Epithelial cell of proximal tubule (primary cell): ENCODE results near the gene GRIA1. TPM values are rescaled to one million over a fixed set of nuclear protein-coding genes. Genes with fewer than 3 reads are reported as not detected.

Experiments
- DNase-seq: peaks from one replicate; pipeline ENCODE4 v3.0.0-alpha.2; 2011; ENCODE audit warnings: low read depth
- H3K4me3 ChIP-seq: 2 replicates; pipeline ENCODE4 v1.5.1; 2011; ENCODE audit warnings: low read depth, mild to moderate bottlenecking, low read length
- total RNA-seq: library from RNA; depleted of rRNA; stranded (reverse); fragments of >200 nt; gene quantifications from 2 replicates; pipeline ENCODE4 v1.2.3, GENCODE V29; 2015
- TF ChIP-seq, protein P1 (sequence below): conservative IDR thresholded peaks from 2 replicates; pipeline ENCODE4 v1.5.1; 2012; ENCODE audit warnings: low read depth, mild to moderate bottlenecking, low read length

The GRIA1 gene
- total RNA-seq, 1 donor from 2014 or later: not detected

DNA sequence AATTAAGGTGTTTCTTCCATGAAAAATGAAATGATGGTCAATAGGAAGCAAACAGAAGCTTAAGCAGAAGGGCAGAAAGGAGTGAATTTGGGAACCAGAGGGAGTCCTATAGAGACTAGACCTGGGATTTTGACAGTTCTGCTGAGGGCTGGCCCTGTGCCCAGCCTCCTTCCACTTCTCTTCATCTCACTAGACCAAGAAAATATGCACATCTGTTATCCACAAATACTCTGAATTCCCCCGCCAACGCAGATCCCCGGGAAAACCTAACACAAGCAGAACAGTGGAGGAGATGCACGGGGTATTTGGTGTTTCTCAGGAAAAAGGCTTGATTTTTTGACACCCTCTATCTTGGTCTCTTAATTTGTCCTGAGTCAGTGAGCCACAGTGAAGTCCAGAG lies 22.7 kb downstream of the GRIA1 start:
- no peak overlapping the region for H3K4me3 ChIP-seq
- DNase-seq: no peak
- TF ChIP-seq, protein P1, sequence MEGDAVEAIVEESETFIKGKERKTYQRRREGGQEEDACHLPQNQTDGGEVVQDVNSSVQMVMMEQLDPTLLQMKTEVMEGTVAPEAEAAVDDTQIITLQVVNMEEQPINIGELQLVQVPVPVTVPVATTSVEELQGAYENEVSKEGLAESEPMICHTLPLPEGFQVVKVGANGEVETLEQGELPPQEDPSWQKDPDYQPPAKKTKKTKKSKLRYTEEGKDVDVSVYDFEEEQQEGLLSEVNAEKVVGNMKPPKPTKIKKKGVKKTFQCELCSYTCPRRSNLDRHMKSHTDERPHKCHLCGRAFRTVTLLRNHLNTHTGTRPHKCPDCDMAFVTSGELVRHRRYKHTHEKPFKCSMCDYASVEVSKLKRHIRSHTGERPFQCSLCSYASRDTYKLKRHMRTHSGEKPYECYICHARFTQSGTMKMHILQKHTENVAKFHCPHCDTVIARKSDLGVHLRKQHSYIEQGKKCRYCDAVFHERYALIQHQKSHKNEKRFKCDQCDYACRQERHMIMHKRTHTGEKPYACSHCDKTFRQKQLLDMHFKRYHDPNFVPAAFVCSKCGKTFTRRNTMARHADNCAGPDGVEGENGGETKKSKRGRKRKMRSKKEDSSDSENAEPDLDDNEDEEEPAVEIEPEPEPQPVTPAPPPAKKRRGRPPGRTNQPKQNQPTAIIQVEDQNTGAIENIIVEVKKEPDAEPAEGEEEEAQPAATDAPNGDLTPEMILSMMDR: no peak

DNA sequence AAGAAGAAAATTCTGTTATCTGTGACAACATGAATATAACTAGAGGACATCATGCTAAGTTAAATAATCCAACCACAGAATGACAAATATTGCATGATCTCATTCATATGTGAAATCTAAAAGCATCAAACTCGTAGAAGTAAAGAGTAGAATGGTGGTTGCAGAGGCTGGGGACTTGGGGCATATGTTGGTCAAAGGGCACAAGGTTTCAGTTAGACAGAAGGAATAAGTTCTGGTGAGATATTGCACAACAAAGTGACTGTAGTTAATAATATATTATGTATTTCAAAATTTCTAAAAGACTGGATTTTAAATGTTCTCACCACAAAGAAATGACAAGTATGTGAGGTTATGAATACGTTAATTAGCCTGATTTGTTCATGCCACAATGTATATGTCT lies 24.8 kb downstream of the GRIA1 start:
- DNase-seq: no peak

DNA sequence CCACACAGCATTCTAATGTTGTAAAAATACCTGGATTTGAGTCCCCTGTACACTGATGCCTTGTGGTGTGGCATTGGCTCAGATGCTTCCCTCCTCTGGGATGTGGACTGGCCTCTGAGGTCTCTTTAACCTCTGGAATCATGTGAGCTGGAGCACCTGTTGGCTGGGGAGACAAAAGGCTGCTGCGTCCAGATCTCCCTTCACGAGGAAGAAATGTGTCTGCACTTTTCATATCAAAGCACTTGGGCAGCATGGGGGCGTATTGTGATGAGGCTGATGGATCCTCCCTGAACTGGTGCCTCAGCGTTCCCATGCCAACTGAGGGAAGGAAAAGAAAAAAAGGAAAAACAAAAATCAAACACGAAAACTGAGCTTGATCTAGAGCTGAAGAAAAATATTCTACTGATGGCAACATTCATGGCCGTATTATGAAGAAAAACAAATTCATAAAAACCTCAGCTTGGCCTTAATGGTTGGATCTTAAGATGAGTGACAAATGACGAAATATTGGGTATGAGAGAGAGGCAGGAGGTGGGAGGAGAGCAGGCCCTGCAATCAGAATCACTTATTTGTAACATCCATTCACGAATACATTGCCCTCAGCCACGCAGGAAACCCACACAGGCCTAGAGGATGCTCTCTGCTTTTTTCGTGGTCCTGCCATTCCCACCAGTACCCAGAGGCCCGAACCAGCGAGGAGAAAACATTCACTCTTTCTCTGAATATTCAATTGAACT lies 26.2 kb downstream of the GRIA1 start:
- H3K4me3 ChIP-seq: no peak overlapping the region
- no peak for DNase-seq
- TF ChIP-seq, protein P1: no peak

More for the DNA sequence above, 24.8 kb downstream of the GRIA1 start:
- H3K4me3 ChIP-seq: no peak overlapping the region
- TF ChIP-seq, protein P1: no peak

DNA sequence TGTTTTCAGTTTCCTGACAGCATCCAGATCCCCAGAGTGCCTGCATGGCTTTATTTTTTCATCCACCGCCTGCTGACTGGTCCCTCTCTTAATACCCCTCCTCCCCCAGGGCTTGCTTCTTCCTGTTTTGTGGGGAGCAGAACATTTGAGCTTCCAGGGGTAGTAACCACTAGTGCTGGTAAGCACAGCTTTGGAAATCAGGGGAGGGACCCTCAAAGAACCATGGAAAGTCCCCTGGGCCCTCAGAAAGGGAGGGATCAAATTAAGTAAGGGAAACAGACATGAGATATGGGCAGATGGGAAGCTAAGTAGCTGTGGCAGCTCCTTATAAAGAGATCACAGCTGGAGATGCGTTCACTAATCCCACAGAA lies 26.8 kb downstream of the GRIA1 start:
- no peak for DNase-seq
- TF ChIP-seq, protein P1: no peak
- no peak overlapping the region for H3K4me3 ChIP-seq

DNA sequence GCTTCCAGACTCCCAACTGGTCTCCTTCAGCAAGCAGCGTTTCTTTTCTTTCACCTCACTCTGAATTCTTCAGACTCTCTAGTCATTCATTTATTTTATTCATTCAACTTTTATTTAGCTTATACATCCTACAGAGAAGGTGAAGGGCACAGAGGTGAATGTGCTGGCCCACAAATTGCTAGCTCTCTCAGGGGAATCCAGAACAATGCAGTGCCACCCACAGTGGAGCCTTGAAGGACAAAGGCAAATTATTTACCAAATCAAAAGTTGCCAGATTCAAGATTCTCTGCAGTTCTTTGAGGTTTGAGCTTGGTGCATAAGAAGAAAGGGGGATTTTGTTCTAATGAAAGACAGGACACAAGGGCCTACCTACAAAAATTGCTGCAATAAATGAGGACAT lies 29.7 kb downstream of the GRIA1 start:
- no peak overlapping the region for H3K4me3 ChIP-seq
- TF ChIP-seq, protein P1: no peak
- DNase-seq: no peak

DNA sequence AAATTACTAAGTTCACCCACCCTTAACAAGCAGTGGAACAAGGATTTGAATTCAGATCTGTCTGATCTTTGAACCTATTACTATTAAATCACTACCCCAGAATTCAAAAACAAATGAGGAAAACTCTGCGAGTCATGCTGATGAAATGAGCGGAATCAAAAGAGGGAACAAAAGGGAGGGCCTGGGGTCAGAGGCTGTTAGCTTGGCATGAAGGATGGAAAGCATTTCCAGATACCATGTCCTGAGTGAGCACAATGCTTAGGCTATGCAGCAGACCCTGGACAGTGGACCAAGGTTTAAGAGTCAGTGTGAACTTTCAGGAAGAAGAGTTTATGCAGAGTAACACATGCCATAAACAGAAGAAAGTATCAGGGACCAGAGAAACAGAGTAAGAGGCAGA lies 30.5 kb downstream of the GRIA1 start:
- no peak overlapping the region for H3K4me3 ChIP-seq
- TF ChIP-seq, protein P1: no peak
- DNase-seq: no peak

DNA sequence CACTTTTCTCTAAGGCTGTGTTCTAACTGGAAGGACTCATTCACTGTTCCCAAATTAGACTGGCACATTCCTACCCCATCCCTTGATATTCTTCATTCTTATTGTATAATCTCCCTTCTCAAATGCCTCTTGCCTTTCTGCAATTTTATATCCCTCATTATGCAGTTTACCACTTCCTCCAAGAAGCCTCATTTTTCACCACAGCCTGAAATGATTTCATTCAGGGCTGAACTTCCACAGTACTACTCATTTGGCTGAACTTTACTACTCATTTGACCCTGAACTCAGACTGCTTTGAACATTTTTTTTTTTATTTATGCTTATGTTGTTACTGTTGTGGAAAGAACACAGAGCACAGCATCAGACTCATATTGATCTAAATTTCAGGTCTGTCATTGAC lies 32.7 kb downstream of the GRIA1 start:
- no peak for DNase-seq
- TF ChIP-seq, protein P1: no peak
- no peak overlapping the region for H3K4me3 ChIP-seq
